Measurements from ENCODE around the gene LRRC51. TPM values are rescaled to one million over a fixed set of nuclear protein-coding genes. Genes with fewer than 3 reads are reported as not detected.

The LRRC51 gene
- total RNA-seq, 1 donor from 2014 or later, result 5.8 TPM

GRCh38 chr11:72112143-72112977, 31.7 kb downstream of the LRRC51 start, which contains the start of gene ANAPC15:
ANAPC15 (minus strand) TSS chr11:72112695; CDS start chr11:72111276, 1,419 bp downstream.
- no peaks in the 10 kb centered on the region for H3K9me3 Mint-ChIP-seq (ENCODE audit: unreplicated experiment)
- H3K27ac Mint-ChIP-seq (ENCODE audit: unreplicated experiment), result peak within 1 kb of the TSS; percentile 100
- H3K4me3 Mint-ChIP-seq (ENCODE audit: unreplicated experiment), result peak within 1 kb of the TSS; percentile 96
- H3K36me3 Mint-ChIP-seq (ENCODE audit: low read depth, unreplicated experiment), result peaks cover 14% of the 10 kb centered on the region
- peaks cover 7% of the 10 kb centered on the region for H3K4me1 Mint-ChIP-seq (ENCODE audit: unreplicated experiment)
- H3K27me3 Mint-ChIP-seq (ENCODE audit: unreplicated experiment), result peaks cover 18% of the 10 kb centered on the region
- peak; percentile 89 for DNase-seq (ENCODE audit: low spot score)
- TF ChIP-seq CTCF (IDR thresholded peaks at IDR 0.05; ENCODE audit: unreplicated experiment), result no peak

- H3K9me3 Mint-ChIP-seq (ENCODE audit: unreplicated experiment), result no peaks in the 10 kb centered on the region
- no peak for DNase-seq (ENCODE audit: low spot score)
- H3K4me1 Mint-ChIP-seq (ENCODE audit: unreplicated experiment), result peaks cover 7% of the 10 kb centered on the region
- TF ChIP-seq CTCF (IDR thresholded peaks at IDR 0.05; ENCODE audit: unreplicated experiment), result no peak
- H3K27me3 Mint-ChIP-seq (ENCODE audit: unreplicated experiment), result peaks cover 18% of the 10 kb centered on the region
- peaks cover 13% of the 10 kb centered on the region for H3K36me3 Mint-ChIP-seq (ENCODE audit: low read depth, unreplicated experiment)
- H3K27ac Mint-ChIP-seq (ENCODE audit: unreplicated experiment), result peak overlapping the region; percentile 100
- H3K4me3 Mint-ChIP-seq (ENCODE audit: unreplicated experiment), result peak overlapping the region; percentile 96
These were observed 32.5 kb downstream of the LRRC51 start for GRCh38 chr11:72112978-72113808.

DNA sequence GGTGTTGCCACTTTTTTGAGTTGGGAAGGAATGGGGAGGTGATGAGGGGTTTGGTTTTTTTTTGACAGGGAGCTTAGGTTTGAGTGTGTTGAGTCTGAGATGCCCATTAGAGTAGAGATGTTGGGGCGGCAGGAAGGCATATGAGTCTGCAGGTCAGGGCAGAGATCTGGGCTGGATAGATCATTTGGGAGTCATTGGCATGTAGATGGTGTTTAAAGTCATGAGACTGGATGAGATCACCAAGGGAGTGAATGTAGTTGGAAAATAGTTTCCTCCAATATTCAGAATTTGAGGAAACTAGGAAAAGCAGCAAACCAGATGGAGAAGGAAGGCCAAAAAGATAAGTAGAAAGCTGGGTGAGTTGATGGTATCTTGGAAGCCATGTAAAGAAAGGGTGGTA, 33.9 kb downstream of the LRRC51 start:
- no peak overlapping the region for H3K4me3 Mint-ChIP-seq (ENCODE audit: unreplicated experiment)
- peaks cover 7% of the 10 kb centered on the region for H3K4me1 Mint-ChIP-seq (ENCODE audit: unreplicated experiment)
- peaks cover 13% of the 10 kb centered on the region for H3K36me3 Mint-ChIP-seq (ENCODE audit: low read depth, unreplicated experiment)
- no peak for DNase-seq (ENCODE audit: low spot score)
- peaks cover 20% of the 10 kb centered on the region for H3K27me3 Mint-ChIP-seq (ENCODE audit: unreplicated experiment)
- no peak for TF ChIP-seq CTCF (IDR thresholded peaks at IDR 0.05; ENCODE audit: unreplicated experiment)
- H3K27ac Mint-ChIP-seq (ENCODE audit: unreplicated experiment), result no peak overlapping the region
- no peaks in the 10 kb centered on the region for H3K9me3 Mint-ChIP-seq (ENCODE audit: unreplicated experiment)

GRCh38 chr11:72116019-72116755, 35.5 kb downstream of the LRRC51 start:
- H3K27ac Mint-ChIP-seq (ENCODE audit: unreplicated experiment), result peak overlapping the region; percentile 7
- no peak for DNase-seq (ENCODE audit: low spot score)
- TF ChIP-seq CTCF (IDR thresholded peaks at IDR 0.05; ENCODE audit: unreplicated experiment), result no peak
- peak overlapping the region; percentile 3 for H3K4me3 Mint-ChIP-seq (ENCODE audit: unreplicated experiment)
- H3K27me3 Mint-ChIP-seq (ENCODE audit: unreplicated experiment), result peaks cover 17% of the 10 kb centered on the region
- H3K36me3 Mint-ChIP-seq (ENCODE audit: low read depth, unreplicated experiment), result peaks cover 4% of the 10 kb centered on the region
- H3K9me3 Mint-ChIP-seq (ENCODE audit: unreplicated experiment), result no peaks in the 10 kb centered on the region
- H3K4me1 Mint-ChIP-seq (ENCODE audit: unreplicated experiment), result peaks cover 7% of the 10 kb centered on the region

Data from endothelial cell (in vitro differentiated cells).